Tibial artery (tissue), 4 donors: ENCODE measurements around the gene UNC13B.

Experiments used
- DNase-seq, 2 donors: peaks; one replicate each; pipeline ENCODE4 v3.0.0-alpha.2; 2019
- H3K27ac ChIP-seq, 2 donors: fragments of 200-600 bp; sonication (generic) in 1 of 2; 1 replicate in 1 of 2; 2 replicates in 1 of 2; pipeline ENCODE4 v1.5.1; 2018 to 2019; ENCODE audit warnings: mild to moderate bottlenecking in 1 of 2
- H3K27me3 ChIP-seq, 2 donors: fragments of 200-600 bp; sonication (generic) in 1 of 2; one replicate each; pipeline versions ENCODE4 v1.5.1 to v1.6.0; 2016 to 2019
- H3K36me3 ChIP-seq, 3 donors: fragments of 200-600 bp; sonication (generic) in 2 of 3; one replicate each; pipeline ENCODE4 v1.5.1; 2016 to 2019; ENCODE audit warnings: mild to moderate bottlenecking in 2 of 3
- H3K4me1 ChIP-seq, 4 donors: fragments of 200-600 bp; sonication (generic) in 2 of 4; 1 replicate in 3 of 4; 2 replicates in 1 of 4; pipeline ENCODE4 v1.5.1; 2016 to 2019
- H3K4me3 ChIP-seq, 2 donors: fragments of 200-600 bp; sonication (generic) in 1 of 2; 1 replicate in 1 of 2; 2 replicates in 1 of 2; pipeline ENCODE4 v1.5.1; 2018 to 2019; ENCODE audit warnings: mild to moderate bottlenecking in 2 of 2
- H3K9me3 ChIP-seq, 3 donors: fragments of 200-600 bp; sonication (generic) in 1 of 3; one replicate each; pipeline ENCODE4 v1.5.1; 2016 to 2019
- intact Hi-C: fragments of 100-400 bp; cut with DNase I; formaldehyde crosslinking; loops from one replicate; pipeline ENCODE4 v1.15.0; 2023; ENCODE audit warnings: low total_unique reads
- TF ChIP-seq, protein P1 (sequence below), 2 experiments: fragments of 200-600 bp in 1 of 2; fragments of 450-650 bp in 1 of 2; IDR thresholded peaks; one replicate each; pipeline ENCODE4 v1.5.1; 2017 to 2019; ENCODE audit warnings: antibody characterized with exemption in 2 of 2, mild to moderate bottlenecking in 1 of 2, moderate library complexity in 1 of 2

Gene UNC13B

DNA sequence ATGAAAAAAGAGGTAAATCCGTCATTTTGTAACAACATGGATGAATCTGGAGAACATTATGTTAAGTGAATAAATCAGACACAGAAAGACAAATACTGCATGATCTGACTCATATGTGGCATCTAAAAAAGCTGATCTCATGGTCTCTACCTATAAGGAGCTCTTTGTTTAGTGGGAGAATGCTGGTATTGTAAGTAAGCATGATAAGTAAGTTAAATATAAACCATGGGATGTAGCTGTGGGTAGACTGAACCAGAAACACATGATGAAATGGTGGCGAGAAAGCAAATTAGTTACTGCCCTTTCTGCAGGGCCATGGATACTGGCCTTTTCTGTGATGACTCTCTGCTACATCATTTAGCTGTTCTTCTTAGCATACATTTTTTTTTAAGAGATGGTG, 261.7 kb downstream of the UNC13B start:
- TF ChIP-seq, protein P1, sequence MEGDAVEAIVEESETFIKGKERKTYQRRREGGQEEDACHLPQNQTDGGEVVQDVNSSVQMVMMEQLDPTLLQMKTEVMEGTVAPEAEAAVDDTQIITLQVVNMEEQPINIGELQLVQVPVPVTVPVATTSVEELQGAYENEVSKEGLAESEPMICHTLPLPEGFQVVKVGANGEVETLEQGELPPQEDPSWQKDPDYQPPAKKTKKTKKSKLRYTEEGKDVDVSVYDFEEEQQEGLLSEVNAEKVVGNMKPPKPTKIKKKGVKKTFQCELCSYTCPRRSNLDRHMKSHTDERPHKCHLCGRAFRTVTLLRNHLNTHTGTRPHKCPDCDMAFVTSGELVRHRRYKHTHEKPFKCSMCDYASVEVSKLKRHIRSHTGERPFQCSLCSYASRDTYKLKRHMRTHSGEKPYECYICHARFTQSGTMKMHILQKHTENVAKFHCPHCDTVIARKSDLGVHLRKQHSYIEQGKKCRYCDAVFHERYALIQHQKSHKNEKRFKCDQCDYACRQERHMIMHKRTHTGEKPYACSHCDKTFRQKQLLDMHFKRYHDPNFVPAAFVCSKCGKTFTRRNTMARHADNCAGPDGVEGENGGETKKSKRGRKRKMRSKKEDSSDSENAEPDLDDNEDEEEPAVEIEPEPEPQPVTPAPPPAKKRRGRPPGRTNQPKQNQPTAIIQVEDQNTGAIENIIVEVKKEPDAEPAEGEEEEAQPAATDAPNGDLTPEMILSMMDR (IDR thresholded peaks at IDR 0.05): no peak
- no peak for DNase-seq
- no peaks in the 10 kb centered on the region for H3K36me3 ChIP-seq
- H3K27me3 ChIP-seq: no peaks in the 10 kb centered on the region
- no peaks in the 10 kb centered on the region for H3K4me1 ChIP-seq
- intact Hi-C loops: loop anchor here (5.0 kb wide), 1 partner anchor 1386 kb away; no protein-coding TSS in a partner anchor
- no peak overlapping the region for H3K27ac ChIP-seq
- H3K4me3 ChIP-seq: no peak overlapping the region
- H3K9me3 ChIP-seq: peaks cover 0 to 1% (median 0%) of the 10 kb centered on the region in 3 donors

DNA sequence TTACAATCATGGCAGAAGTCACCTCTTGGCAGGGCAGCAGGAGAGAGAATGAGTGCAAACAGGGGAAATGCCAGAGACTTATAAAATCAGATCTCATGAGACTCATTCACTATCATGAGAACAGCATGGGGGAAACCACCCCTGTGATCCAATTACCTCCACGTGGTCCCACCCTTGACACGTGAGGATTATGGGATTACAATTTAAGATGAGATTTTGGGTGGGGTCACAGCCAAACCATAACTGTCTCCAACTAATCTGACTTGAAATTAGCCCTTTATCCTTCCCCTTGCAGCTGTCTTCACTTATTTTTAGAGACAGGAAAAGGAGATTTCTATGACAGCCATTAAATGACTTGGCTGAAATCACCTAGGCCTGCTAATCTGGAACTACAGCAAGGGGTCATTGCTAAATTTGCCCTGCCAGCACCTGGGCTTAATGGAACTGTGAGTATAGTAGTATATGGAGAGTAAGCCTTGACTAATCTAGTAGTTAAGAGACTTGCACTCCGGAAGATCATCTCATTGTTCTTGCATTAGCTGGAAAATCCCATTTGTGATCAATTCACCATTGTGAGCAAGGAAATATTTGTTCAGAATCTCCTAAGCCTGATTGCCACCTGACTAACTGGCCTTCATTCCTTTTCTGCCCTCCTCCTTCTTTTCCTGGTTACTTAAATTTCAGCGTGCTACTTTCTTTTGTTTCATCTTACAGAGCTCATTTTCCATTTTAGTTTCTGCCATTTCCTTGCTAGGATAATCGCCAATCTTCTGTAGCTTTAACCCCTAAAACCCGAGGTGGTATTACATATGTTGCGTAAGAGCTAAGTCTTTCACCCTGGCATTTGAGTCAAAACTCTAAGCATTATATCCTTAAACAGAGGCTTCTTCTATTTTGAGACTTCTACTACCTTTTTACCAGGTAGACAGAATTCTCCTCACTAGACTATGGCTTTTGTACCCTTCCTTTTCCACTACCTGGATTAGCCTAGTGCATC, 262.8 kb downstream of the UNC13B start:
- Histone ChIP-seq H3K9me3 (peaks cover 0 to 10% (median 0%) of the 10 kb centered on the region in 3 donors), H3K4me3 (no peak overlapping the region), H3K27me3 (no peaks in the 10 kb centered on the region), H3K4me1 (no peaks in the 10 kb centered on the region), H3K27ac (no peak overlapping the region), H3K36me3 (no peaks in the 10 kb centered on the region)
- TF ChIP-seq, protein P1 (IDR thresholded peaks at IDR 0.05): no peak
- DNase-seq: no peak
- intact Hi-C loops: loop anchor here (5.0 kb wide), 1 partner anchor 1387 kb away; no protein-coding TSS in a partner anchor

DNA sequence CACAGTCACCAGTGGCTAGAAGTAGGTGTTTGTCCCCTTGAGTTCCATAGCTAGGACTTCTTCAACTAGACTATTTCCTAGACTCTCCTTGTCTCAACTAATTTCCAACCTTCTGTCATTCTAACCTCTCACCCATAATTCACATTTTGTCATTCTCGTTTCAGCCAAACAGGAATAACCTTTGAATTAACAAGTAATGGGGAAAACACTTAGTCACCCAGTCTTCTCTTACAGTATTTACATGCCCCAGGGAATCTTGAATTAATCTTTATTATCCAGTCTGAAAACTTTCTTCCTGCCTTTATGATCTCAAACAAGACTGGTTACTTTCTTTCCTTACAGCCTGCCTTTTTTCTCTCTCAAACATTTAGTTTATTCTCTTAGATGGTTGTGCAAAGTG, 264.8 kb downstream of the UNC13B start:
- intact Hi-C loops: no loop called here
- no peak overlapping the region for H3K4me3 ChIP-seq
- H3K27ac ChIP-seq: no peak overlapping the region
- peaks cover 0 to 10% (median 0%) of the 10 kb centered on the region in 3 donors for H3K9me3 ChIP-seq
- TF ChIP-seq, protein P1 (IDR thresholded peaks at IDR 0.05): no peak
- no peak for DNase-seq
- no peaks in the 10 kb centered on the region for H3K27me3 ChIP-seq
- H3K36me3 ChIP-seq: no peaks in the 10 kb centered on the region
- H3K4me1 ChIP-seq: no peaks in the 10 kb centered on the region

DNA sequence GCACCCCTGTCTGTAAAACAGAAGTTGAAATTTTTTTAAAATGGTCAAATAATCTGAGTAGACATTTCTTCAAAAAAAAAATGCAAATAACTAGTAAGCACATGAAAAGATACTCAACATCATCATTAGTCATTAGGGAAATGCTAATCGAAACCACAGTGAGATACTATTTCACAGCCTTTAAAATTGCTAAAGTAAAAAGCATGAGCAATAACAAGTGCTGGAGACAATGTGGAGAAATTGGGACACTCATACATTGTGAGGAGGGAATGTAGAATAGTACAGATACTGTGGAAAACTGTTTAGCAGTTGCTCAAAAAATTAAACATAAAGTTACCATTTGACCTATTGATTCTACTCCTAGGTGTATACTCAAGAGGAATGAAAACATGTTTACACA, 269.7 kb downstream of the UNC13B start:
- Histone ChIP-seq H3K4me3 (no peak overlapping the region), H3K36me3 (no peaks in the 10 kb centered on the region), H3K27me3 (no peaks in the 10 kb centered on the region), H3K4me1 (no peaks in the 10 kb centered on the region), H3K9me3 (peaks cover 0 to 10% (median 0%) of the 10 kb centered on the region in 3 donors), H3K27ac (no peak overlapping the region)
- DNase-seq: no peak
- TF ChIP-seq, protein P1 (IDR thresholded peaks at IDR 0.05): no peak
- intact Hi-C loops: no loop called here

DNA sequence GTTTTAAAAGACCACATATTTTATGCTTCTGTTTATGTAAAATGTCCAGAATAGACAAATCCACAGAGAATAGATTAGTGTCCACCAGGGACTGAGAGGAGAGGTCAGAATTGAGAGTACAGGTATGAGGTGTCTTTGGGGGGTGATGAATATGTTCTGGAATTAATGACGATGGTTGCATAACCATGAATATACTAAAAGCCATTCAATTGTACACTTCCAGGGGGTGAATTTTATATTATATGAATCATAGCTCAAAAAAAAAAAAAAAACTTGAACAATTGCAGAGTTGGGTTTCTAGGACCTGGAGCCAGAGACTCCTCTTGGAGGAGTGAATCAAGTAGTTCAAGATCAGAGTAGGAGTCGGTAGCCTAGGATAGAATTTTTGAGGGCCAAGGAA, 270.3 kb downstream of the UNC13B start:
- Histone ChIP-seq H3K27ac (no peak overlapping the region), H3K4me3 (no peak overlapping the region), H3K9me3 (peaks cover 0 to 10% (median 0%) of the 10 kb centered on the region in 3 donors), H3K36me3 (no peaks in the 10 kb centered on the region), H3K4me1 (no peaks in the 10 kb centered on the region), H3K27me3 (no peaks in the 10 kb centered on the region)
- TF ChIP-seq, protein P1 (IDR thresholded peaks at IDR 0.05): no peak
- intact Hi-C loops: no loop called here
- DNase-seq: no peak
